GM10266 (cell line): ENCODE measurements around the gene B4GALNT1.
"Not testable (repeated sequence)": the region's sequence is repeated elsewhere in the genome, so short reads cannot be mapped to it uniquely, and the experiment has no call there.

Experiments
- DNase-seq: peaks from one replicate; pipeline ENCODE4 v3.0.0; 2012; ENCODE audit errors: extremely low spot score
- TF ChIP-seq, protein P1 (sequence below): IDR thresholded peaks from 2 replicates; pipeline ENCODE4 v1.5.1; 2012; ENCODE audit warnings: mild to moderate bottlenecking, low read depth; ENCODE audit not compliant: control insufficient read depth, insufficient read depth; ENCODE audit errors: missing control alignments

Gene B4GALNT1

DNA sequence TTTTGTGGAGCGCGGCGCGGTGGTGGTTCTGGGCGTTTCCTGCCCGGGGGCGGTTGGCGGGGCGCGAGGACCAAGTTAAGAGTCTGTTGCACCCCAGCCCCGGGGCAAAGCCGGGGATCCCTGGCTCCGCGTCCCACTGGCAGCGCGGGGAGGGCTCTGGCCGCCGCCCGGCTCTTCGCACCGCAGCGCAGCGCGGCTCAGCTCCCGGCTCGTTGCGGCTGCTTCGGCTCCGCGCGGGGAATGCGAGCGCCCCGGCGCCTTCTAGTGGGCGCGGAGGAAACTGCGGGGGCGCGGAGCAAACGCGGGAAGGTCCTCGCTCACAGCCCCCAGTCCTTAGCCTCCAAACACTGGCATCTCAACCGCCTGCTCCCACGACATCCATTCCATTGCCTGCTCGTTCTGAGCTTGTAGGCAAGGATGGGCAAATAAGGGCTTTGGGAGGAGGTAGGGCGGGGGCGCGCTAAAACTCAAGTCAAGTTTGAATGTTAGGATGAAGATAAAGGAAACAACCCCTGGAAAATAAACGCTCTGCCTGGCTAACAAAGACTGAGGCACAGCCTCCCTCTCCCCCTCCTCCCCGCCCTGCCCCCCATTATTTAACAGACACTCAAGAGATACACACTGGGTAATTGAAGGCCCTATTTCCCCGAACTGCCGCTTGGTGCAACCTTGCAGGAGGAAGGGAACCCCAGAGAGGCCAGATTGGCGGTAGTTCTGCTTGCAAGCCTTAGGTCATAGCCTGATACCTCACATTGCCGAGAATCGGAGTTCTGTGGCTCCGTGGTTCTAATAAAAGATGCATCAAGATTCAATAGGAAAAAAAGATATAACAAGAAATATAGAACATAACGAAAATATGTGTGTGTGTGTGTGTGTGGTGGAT lies at the start of gene B4GALNT1:
Gene B4GALNT1, minus strand, starts transcription at position 244 of the 883 bp plus-strand sequence. CDS start 1,069 bp downstream, outside the sequence.
- DNase-seq: peak; percentile 84
- TF ChIP-seq, protein P1, sequence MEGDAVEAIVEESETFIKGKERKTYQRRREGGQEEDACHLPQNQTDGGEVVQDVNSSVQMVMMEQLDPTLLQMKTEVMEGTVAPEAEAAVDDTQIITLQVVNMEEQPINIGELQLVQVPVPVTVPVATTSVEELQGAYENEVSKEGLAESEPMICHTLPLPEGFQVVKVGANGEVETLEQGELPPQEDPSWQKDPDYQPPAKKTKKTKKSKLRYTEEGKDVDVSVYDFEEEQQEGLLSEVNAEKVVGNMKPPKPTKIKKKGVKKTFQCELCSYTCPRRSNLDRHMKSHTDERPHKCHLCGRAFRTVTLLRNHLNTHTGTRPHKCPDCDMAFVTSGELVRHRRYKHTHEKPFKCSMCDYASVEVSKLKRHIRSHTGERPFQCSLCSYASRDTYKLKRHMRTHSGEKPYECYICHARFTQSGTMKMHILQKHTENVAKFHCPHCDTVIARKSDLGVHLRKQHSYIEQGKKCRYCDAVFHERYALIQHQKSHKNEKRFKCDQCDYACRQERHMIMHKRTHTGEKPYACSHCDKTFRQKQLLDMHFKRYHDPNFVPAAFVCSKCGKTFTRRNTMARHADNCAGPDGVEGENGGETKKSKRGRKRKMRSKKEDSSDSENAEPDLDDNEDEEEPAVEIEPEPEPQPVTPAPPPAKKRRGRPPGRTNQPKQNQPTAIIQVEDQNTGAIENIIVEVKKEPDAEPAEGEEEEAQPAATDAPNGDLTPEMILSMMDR: peak; percentile 85

DNA sequence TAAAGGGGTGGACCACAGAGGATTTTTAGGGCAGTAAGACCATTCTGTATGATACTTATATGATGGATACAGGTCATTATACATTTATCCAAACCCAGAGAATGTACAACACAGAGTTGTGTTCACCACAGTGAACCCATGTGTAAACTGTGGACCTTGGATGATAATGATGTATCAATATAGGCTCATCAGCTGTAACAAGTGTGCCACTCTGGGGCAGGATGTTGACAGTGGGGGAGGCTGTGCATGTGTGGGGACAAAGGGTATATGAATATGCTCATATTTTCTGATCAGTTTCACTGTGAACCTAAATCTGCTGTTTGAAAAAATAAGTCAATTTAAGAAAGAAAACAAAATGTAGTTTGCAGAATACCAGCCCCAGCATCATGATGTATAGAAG lies 46.7 kb upstream of the B4GALNT1 start:
- DNase-seq: no peak
- TF ChIP-seq, protein P1: no peak

DNA sequence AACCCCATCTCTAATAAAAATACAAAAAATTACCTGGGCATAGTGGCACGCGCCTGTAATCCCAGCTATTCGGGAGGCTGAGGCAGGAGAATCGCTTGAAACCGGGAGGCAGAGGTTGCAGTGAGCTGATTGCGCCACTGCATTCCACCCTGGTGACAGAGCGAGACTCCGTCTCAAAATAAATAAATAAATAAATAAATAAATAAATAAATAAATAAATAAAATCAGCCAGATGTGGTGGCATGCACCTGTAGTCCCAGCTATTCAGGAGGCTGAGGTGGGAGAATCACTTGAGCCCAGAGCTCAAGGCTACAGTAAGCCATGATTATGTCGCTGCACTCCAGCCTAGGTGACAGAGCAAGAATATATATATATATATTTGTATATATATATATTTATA lies 44.9 kb upstream of the B4GALNT1 start:
- not testable (repeated sequence) for DNase-seq

DNA sequence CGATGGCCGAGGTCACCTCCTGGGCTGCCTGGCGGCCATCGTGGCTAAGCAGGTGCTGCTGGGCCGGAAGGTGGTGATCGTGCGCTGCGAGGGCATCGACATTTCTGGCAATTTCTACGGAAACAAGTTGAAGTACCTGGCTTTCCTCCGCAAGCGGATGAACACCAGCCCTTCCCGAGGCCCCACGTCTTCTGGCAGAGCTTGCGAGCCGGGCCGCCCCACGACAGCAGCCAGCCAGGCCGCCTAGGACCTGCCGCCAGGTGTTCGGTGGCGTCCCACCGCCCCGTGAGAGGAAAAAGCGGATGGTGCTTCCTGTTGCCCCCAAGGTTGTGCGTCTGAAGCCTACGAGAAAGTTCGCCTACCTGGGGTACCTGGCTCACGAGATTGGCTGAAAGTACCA lies 41.7 kb upstream of the B4GALNT1 start:
- DNase-seq: no peak
- TF ChIP-seq, protein P1: no peak

GRCh38 chr12:57672801-57673200 lies 39.8 kb upstream of the B4GALNT1 start:
- no peak for DNase-seq
- TF ChIP-seq, protein P1: no peak

- DNase-seq: not testable (repeated sequence)
Measured at GRCh38 chr12:57671811-57672210, 38.8 kb upstream of the B4GALNT1 start.

DNA sequence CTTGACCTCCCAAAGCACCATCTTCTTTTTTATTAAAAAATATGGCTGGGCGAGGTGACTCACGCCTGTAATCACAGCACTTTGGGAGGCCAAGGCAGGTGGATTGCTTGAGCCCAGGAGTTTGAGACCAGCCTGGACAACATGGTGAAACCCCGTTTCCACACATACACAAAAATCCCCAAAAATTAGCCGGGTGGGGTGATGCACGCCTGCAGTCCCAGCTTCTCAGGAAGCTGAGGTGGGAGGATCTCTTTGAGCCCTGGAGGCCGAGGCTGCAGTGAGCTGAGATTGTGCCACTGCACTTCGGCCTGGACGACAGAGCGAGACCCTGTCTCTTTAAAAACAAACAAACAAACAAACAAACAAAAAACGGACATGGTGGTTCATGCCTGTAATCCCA lies 36.7 kb upstream of the B4GALNT1 start:
- DNase-seq: not testable (repeated sequence)

DNA sequence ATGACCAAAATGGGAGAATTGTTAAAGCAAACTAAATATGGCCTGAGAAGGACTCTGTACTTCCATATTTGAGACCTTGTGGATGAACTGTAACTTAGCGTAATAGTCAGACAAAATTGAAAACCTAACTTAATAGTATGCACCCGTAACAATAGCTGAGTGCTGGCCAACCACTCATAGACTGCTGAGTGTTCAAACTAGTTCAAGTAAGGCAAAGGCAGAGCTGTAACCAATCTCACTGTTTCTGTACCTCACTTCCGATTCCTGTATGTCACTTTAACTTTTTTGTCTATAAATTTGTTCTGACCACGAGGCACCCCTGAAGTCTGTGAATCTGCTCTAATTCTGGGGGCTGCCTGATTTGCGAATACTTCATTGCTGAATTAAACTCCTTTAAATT lies 33.9 kb upstream of the B4GALNT1 start:
- TF ChIP-seq, protein P1: no peak
- no peak for DNase-seq

DNA sequence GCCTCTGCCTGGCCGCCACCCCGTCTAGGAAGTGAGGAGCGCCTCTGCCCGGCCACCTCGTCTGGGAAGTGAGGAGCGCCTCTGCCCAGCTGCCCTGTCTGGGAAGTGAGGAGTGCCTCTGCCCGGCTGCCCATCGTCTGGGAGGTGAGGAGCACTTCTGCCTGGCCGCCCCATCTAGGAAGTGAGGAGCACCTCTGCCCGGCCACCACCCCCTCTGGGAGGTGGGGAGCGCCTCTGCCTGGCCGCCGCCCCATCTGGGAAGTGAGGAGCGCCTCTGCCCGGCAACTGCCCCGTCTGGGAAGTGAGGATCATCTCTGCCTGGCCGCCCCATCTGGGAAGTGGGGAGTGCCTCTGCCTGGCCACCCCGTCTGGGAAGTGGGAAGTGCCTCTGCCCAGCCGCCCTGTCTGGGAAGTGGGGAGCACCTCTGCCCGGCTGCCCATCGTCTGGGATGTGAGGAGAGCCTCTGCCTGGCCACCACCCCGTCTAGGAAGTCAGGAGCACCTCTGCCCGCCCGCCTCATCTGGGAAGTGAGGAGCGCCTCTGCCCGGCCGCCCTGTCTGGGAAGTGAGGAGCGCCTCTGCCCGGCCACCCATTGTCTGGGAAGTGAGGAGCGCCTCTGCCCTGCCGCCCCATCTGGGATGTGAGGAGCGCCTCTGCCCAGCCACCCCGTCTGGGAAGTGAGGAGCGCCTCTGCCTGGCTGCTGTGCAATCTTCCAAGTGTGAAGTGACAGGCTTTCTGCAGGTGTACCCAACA lies 32.2 kb upstream of the B4GALNT1 start:
- DNase-seq: not testable (repeated sequence)
